ENCODE results near the gene ZNF780A.
A peak's percentile ranks its signal among the peaks of the same experiment; 100 is the strongest.
"Not testable (repeated sequence)": the region's sequence is repeated elsewhere in the genome, so short reads cannot be mapped to it uniquely, and the experiment has no call there.

ZNF780A gene

GRCh38 chr19:40090241-40091204 lies at the start of gene ZNF780A:
Gene ZNF780A, minus strand, starts transcription at chr19:40090943. Its CDS starts 6,190 bp downstream, at chr19:40084753.
- DNase-seq: peak; percentile 77

GRCh38 chr19:40139533-40140287 lies 49.0 kb upstream of the ZNF780A start:
- peak; percentile 27 for DNase-seq

GRCh38 chr19:40136818-40137217 lies 46.1 kb upstream of the ZNF780A start:
- no peak for DNase-seq

GRCh38 chr19:40134866-40135265 lies 44.1 kb upstream of the ZNF780A start:
- no peak for DNase-seq

- no peak for DNase-seq
Measured at GRCh38 chr19:40133491-40133890, 42.7 kb upstream of the ZNF780A start.

- DNase-seq: no peak
Measured at GRCh38 chr19:40130013-40130412, 39.3 kb upstream of the ZNF780A start.

- DNase-seq: no peak
Measured at GRCh38 chr19:40129425-40129824, 38.7 kb upstream of the ZNF780A start.

- no peak for DNase-seq
Measured at GRCh38 chr19:40128991-40129390, 38.2 kb upstream of the ZNF780A start.

- no peak for DNase-seq
Measured at GRCh38 chr19:40119380-40119779, 28.6 kb upstream of the ZNF780A start.

GRCh38 chr19:40118638-40119037 lies 27.9 kb upstream of the ZNF780A start:
- not testable (repeated sequence) for DNase-seq

- no peak for DNase-seq
Measured at GRCh38 chr19:40116075-40116474, 25.3 kb upstream of the ZNF780A start.

- not testable (repeated sequence) for DNase-seq
Measured at GRCh38 chr19:40114119-40114518, 23.4 kb upstream of the ZNF780A start.

GRCh38 chr19:40112271-40112670 lies 21.5 kb upstream of the ZNF780A start:
- not testable (repeated sequence) for DNase-seq

- DNase-seq: no peak
Measured at GRCh38 chr19:40110570-40110969, 19.8 kb upstream of the ZNF780A start.

GRCh38 chr19:40104754-40105153 lies 14.0 kb upstream of the ZNF780A start:
- DNase-seq: no peak

GRCh38 chr19:40103600-40103999 lies 12.9 kb upstream of the ZNF780A start:
- DNase-seq: no peak

- no peak for DNase-seq
Measured at GRCh38 chr19:40101813-40102212, 11.1 kb upstream of the ZNF780A start.

- no peak for DNase-seq
Measured at GRCh38 chr19:40093416-40093815, 2.7 kb upstream of the ZNF780A start.

GRCh38 chr19:40091205-40092129 lies 724 bp upstream of the ZNF780A start:
- no peak for DNase-seq

- no peak for DNase-seq
Measured at GRCh38 chr19:40089462-40089861, 1.3 kb downstream of the ZNF780A start.

- DNase-seq: no peak
Measured at GRCh38 chr19:40088299-40089047, 2.3 kb downstream of the ZNF780A start.

GRCh38 chr19:40084948-40085347 lies 5.8 kb downstream of the ZNF780A start:
- DNase-seq: no peak
